Measurements from ENCODE around the gene LRRC3. TPM values are rescaled to one million over a fixed set of nuclear protein-coding genes. Genes with fewer than 3 reads are reported as not detected.

Gene LRRC3
- total RNA-seq, 2 donors from 2014 or later, result 1.6 to 7.1 TPM

DNA sequence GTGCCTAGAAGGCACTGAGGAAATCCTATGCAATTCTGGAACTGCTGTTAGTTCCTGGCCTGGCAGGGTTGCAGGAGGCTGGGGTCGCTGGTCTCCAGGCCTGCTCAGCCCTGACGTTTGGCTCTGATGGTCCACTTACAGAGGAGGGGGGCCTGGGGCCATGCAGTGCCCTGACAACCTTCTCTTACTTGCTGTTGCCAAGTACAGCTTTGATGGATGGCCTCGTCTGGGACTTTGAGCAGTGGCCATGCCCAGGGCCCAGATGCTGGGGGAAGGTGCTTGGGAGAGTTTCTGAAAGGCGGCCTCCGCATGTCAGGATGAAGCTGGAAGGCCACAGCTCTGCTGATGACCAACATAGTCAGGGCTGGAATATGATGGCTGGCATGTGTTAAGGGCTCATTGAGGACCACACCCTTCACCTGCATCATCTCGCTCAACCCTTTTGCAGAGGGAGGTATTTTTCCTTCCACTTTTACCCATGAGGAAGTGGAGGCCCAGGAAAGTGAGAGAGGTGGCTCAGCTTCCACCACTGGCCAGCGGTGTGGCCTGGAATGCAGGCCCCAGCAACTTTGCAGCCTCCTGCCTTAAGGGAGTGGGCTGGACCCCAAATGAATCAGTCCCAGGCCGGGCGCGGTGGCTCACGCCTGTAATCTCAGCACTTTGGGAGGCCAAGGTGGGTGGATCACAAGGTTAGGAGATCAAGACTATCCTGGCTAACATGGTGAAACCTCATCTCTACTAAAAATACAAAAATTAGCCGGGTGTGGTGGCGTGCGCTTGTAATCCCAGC lies 34.7 kb upstream of the LRRC3 start:
- Histone ChIP-seq H3K4me1 (replicated peaks) (no peaks in the 10 kb centered on the region), H3K27me3 (replicated peaks; ENCODE audit: insufficient read depth) (peaks cover 6% of the 10 kb centered on the region), H3K4me3 (no peak overlapping the region), H3K9me3 (no peaks in the 10 kb centered on the region), H3K36me3 (no peaks in the 10 kb centered on the region), H3K27ac (no peak overlapping the region)
- no peak for DNase-seq (ENCODE audit: low spot score)
- intact Hi-C loops (cut with DNase I), result no loop called here
- WGBS, result 94% methylated on average over 14 of the region's 14 CpGs
- TF ChIP-seq POLR2AphosphoS5 (IDR thresholded peaks at IDR 0.05) (no peak), POLR2A (IDR thresholded peaks at IDR 0.05) (no peak)
- TF ChIP-seq, protein P1, sequence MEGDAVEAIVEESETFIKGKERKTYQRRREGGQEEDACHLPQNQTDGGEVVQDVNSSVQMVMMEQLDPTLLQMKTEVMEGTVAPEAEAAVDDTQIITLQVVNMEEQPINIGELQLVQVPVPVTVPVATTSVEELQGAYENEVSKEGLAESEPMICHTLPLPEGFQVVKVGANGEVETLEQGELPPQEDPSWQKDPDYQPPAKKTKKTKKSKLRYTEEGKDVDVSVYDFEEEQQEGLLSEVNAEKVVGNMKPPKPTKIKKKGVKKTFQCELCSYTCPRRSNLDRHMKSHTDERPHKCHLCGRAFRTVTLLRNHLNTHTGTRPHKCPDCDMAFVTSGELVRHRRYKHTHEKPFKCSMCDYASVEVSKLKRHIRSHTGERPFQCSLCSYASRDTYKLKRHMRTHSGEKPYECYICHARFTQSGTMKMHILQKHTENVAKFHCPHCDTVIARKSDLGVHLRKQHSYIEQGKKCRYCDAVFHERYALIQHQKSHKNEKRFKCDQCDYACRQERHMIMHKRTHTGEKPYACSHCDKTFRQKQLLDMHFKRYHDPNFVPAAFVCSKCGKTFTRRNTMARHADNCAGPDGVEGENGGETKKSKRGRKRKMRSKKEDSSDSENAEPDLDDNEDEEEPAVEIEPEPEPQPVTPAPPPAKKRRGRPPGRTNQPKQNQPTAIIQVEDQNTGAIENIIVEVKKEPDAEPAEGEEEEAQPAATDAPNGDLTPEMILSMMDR (IDR thresholded peaks at IDR 0.05), result no peak

DNA sequence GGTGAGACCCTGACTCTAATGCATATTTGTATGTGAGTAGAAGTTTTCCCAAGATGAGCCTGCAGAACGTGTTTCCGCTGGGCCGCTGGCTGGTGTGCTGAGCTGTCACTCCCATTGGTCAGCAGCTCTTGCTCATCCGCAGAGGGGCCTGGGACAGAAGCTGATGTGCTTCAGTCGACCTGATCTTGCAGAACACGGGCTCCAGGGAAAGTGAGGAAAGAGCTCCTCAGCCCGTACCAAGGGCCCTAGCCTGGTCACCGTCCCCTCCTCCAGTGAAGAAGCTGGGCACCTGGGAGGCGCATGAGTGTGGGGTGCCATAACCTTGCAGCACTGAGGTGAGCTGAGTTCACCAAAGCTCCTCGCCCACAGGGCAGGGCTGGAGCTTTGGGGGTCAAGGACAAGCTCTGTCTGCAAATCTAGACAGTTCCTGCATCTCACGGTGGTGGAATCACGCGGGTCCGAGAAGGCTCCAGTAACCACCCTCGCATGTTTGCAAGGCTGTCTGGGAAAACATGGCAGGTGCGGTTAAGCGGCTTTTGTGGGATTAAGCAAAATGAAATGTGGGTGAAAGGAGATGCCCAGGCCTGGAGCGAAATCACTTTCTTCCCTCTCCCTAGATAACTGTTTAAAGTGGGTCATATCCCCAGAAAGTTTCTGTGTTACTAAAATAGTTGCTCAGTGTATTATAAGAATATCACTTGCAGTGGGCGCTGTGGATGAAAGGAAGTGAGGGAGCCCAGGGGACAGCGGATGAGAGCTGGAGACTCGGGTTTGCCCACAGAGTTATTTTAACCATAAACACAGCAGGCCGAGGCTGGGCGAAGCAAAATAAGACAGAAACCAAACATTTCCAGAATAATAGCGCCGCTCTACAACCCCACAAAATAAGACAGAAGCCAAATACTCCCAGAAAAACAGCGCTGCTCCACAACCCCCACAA lies 33.1 kb upstream of the LRRC3 start:
- Histone ChIP-seq H3K4me3 (no peak overlapping the region), H3K36me3 (no peaks in the 10 kb centered on the region), H3K9me3 (no peaks in the 10 kb centered on the region), H3K27me3 (replicated peaks; ENCODE audit: insufficient read depth) (peaks cover 7% of the 10 kb centered on the region), H3K27ac (no peak overlapping the region), H3K4me1 (replicated peaks) (no peaks in the 10 kb centered on the region)
- TF ChIP-seq POLR2A (IDR thresholded peaks at IDR 0.05) (no peak), POLR2AphosphoS5 (IDR thresholded peaks at IDR 0.05) (no peak)
- TF ChIP-seq, protein P1 (IDR thresholded peaks at IDR 0.05), result no peak
- intact Hi-C loops (cut with DNase I), result no loop called here
- WGBS, result 80% methylated on average over 26 of the region's 26 CpGs
- no peak for DNase-seq (ENCODE audit: low spot score)

DNA sequence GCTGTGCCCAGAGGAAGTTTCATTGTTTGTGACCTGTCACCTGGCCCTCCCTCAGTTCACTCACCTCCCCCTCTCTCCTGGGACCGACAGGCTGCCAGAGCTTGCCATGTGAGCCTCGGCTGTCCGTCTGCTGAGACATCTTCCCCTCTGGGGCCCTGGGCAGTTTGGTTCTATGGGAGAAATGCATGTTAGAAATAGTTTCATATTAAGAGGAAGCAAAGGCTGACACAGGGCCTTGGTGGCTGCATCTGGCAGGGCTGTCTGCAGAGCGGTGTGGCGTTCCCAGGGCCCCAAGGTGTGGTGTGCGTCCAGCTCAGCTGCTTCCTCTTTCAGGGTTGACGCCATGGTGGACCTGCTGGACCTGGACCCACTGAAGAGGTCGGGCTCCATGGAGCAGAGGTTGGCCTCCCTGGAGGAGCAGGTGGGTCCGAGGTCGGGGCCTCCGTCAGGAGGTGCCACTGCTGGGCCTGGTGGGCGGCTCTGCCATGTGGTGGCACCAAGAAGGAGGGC lies 31.9 kb upstream of the LRRC3 start:
- Histone ChIP-seq H3K4me1 (replicated peaks) (no peaks in the 10 kb centered on the region), H3K9me3 (no peaks in the 10 kb centered on the region), H3K27ac (no peak overlapping the region), H3K36me3 (no peaks in the 10 kb centered on the region), H3K27me3 (replicated peaks; ENCODE audit: insufficient read depth) (peaks cover 7% of the 10 kb centered on the region), H3K4me3 (no peak overlapping the region)
- TF ChIP-seq POLR2AphosphoS5 (IDR thresholded peaks at IDR 0.05) (no peak), POLR2A (IDR thresholded peaks at IDR 0.05) (no peak)
- TF ChIP-seq, protein P1 (IDR thresholded peaks at IDR 0.05), result no peak
- DNase-seq (ENCODE audit: low spot score), result no peak
- 77% methylated on average over 12 of the region's 12 CpGs for WGBS
- intact Hi-C loops (cut with DNase I), result no loop called here

DNA sequence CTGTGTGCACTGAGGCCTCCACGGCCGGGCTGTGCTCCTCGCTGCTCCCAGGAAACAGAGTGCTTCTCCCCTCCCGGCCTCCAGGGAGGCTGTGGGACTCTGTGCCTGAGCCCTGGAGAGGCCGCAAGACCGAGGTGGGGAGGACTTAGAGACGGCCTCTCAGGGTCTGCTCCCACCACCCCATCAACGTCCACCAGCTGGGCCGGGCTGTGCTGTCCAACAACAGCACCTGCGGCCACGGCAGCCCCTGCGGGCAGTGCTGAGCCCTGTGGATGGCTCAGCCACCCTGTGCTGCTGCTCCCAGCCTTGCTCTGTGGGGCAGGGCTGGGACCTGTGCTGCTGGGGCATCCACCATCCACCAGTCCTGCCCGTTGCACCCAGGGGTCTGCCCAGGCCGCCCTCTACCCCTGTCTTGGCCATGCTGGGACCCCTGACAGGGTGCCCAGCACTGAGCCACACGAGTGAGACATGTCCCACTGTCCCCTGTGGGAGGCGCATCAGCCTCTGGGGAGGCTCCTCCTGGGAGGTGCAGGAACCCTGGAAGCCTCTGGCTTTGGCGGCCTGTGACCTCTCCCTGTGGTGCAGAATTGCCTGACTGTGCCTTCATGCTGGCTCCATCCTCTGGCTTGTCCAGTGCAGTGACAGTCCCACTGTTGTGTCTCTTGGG lies 31.2 kb upstream of the LRRC3 start:
- intact Hi-C loops (cut with DNase I), result no loop called here
- no peak for DNase-seq (ENCODE audit: low spot score)
- no peak for TF ChIP-seq POLR2AphosphoS5 (IDR thresholded peaks at IDR 0.05)
- TF ChIP-seq, protein P1 (IDR thresholded peaks at IDR 0.05), result no peak
- no peak for TF ChIP-seq POLR2A (IDR thresholded peaks at IDR 0.05)
- Histone ChIP-seq H3K9me3 (no peaks in the 10 kb centered on the region), H3K36me3 (no peaks in the 10 kb centered on the region), H3K4me3 (no peak overlapping the region), H3K4me1 (replicated peaks) (no peaks in the 10 kb centered on the region), H3K27me3 (replicated peaks; ENCODE audit: insufficient read depth) (peaks cover 7% of the 10 kb centered on the region), H3K27ac (no peak overlapping the region)
- WGBS, result 82% methylated on average over 17 of the region's 17 CpGs

Measured in prostate gland (tissue), 2 donors.